Stomach smooth muscle (tissue), 2 donors: ENCODE results near the gene PLCB4.

ENCODE experiments used
- H3K27ac ChIP-seq: one replicate; pipeline ENCODE4 v1.7.0; 2013; ENCODE audit warnings: mild to moderate bottlenecking, low read length, inconsistent platforms
- H3K27me3 ChIP-seq, 2 donors: one replicate each; pipeline ENCODE4 v1.7.0; 2013; ENCODE audit warnings: low read length in 2 of 2; ENCODE audit not compliant: insufficient read depth in 2 of 2, control insufficient read depth in 1 of 2
- H3K36me3 ChIP-seq, 2 donors: one replicate each; pipeline ENCODE4 v1.7.0; 2013; ENCODE audit warnings: low read length in 2 of 2; ENCODE audit not compliant: control insufficient read depth in 2 of 2, insufficient read depth in 2 of 2
- H3K4me1 ChIP-seq: one replicate; pipeline ENCODE4 v1.7.0; 2013; ENCODE audit warnings: low read length; ENCODE audit not compliant: control insufficient read depth, insufficient read depth
- H3K4me3 ChIP-seq, 2 donors: one replicate each; pipeline ENCODE4 v1.7.0; 2013; ENCODE audit warnings: low read length in 2 of 2
- H3K9ac ChIP-seq, 2 donors: one replicate each; pipeline ENCODE4 v1.7.0; 2013; ENCODE audit warnings: low read length in 2 of 2, mild to moderate bottlenecking in 1 of 2
- H3K9me3 ChIP-seq, 2 donors: one replicate each; pipeline ENCODE4 v1.7.0; 2013; ENCODE audit warnings: low read length in 2 of 2; ENCODE audit not compliant: control insufficient read depth in 2 of 2
- donor health status: healthy.
- donor health status: Pancreatic carcinoma.

Gene PLCB4

DNA sequence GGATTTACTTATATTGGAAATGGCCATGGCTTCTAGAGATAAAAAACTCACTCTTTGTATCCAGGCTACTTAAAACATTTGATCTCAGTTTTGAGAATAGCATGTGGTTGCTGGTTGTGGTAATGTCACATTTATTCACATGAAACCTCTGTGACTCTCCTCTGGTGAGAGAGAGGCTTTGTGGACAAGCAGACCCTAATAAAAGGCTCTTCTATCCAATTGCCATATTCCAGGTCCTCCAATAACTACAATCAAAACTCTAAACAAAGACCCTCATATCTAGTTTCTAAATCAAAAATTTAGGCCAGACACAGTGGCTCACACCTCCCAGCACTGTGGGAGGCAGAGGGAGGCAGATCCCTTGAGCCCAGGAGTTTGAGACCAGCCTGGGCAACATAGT is 269.2 kb downstream of the PLCB4 start:
- Histone ChIP-seq H3K9ac (no peak overlapping the region), H3K4me1 (no peaks in the 10 kb centered on the region)

GRCh38 chr20:9339708-9340107 is 270.8 kb downstream of the PLCB4 start:
- Histone ChIP-seq H3K27ac (no peak overlapping the region), H3K4me3 (no peak overlapping the region), H3K4me1 (no peaks in the 10 kb centered on the region), H3K27me3 (no peaks in the 10 kb centered on the region), H3K9ac (no peak overlapping the region), H3K9me3 (no peaks in the 10 kb centered on the region), H3K36me3 (no peaks in the 10 kb centered on the region)

More for the DNA sequence above, 269.2 kb downstream of the PLCB4 start:
- Histone ChIP-seq H3K9me3 (no peaks in the 10 kb centered on the region), H3K4me3 (no peak overlapping the region), H3K27me3 (no peaks in the 10 kb centered on the region), H3K36me3 (no peaks in the 10 kb centered on the region), H3K27ac (no peak overlapping the region)

DNA sequence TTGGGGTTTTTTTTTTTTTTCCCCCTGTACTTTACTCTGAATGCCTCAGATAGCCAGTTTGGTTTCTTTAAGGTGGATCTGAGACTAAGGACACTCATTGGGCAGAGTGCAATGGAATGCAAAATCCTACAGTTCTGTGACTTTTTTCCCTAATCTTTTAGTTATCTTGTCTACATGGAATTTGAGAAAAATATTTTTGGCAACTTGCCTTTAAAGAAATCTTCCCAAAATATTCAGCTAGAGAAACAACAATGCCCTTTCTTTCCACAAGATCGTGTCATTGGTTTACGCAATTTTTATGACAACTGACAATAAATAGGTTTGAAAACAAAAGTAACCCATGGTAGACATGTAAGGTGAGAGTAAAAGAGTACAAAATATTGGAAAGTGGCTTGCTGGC is 273.8 kb downstream of the PLCB4 start:
- Histone ChIP-seq H3K9me3 (no peaks in the 10 kb centered on the region), H3K9ac (no peak overlapping the region), H3K36me3 (no peaks in the 10 kb centered on the region), H3K27ac (no peak overlapping the region), H3K27me3 (no peaks in the 10 kb centered on the region), H3K4me3 (no peak overlapping the region), H3K4me1 (no peaks in the 10 kb centered on the region)

DNA sequence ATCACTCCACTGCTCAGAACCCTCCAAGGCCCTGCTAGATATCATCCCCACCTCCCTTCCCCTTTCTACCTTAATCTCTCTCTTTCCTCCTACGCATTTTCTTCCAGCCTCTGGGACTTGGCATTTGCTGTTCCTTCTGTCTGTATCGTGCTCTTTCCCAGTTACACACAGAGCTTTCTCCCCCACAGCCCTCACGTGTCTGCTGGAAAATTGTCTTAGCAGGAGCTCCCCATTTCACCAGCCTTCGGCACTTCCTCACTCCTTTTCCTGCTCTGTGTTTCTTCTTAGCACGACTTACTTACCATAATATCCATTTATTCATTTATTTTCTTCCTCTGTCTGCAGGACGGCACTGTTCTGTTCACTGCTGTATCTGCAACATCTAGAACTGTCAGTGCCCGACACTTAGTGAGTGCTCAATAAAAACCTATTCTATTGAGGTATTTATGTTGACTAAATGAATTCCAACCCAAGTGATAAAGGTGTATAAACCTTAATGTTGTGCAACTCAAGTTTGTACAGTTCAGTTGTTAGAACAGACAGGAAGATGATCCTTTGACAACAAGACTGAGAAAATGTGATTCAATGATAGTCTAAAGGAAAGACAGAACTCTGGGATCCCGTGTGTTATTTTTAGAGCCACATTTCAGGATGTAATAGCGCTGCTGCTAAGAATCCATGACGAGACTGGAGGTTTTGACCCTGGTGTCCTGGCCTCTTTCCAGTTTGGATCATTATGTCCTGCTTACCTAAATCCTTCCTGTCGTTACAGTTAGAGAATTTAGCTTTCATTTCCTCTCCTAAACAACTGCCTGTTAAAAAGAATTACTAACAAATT is 275.4 kb downstream of the PLCB4 start:
- Histone ChIP-seq H3K4me3 (no peak overlapping the region), H3K9ac (no peak overlapping the region), H3K36me3 (no peaks in the 10 kb centered on the region), H3K9me3 (no peaks in the 10 kb centered on the region), H3K27ac (no peak overlapping the region), H3K4me1 (no peaks in the 10 kb centered on the region), H3K27me3 (no peaks in the 10 kb centered on the region)

DNA sequence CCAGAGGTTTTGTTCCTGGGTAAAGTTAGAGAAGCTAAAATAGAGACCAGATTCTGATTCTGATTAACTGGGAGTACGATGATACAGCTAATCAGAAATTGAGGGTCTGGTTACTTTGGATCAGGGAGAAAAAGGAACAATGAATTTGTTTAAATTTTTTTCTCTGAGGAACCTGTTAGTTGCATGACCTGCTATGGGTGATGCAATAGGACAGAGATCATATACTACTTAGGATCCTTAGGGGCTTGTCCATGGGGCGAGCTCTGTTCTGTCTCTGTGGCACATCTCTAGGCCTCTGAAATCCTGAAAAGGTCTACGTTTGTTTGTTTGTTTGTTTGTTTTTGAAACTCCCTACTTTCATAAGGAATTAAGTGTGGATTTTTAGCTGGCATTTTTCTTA is 279.4 kb downstream of the PLCB4 start:
- no peak overlapping the region for H3K4me3 ChIP-seq
- no peak overlapping the region for H3K9ac ChIP-seq
- H3K36me3 ChIP-seq: no peaks in the 10 kb centered on the region
- H3K4me1 ChIP-seq: no peaks in the 10 kb centered on the region
- no peak overlapping the region for H3K27ac ChIP-seq
- H3K27me3 ChIP-seq: no peaks in the 10 kb centered on the region
- H3K9me3 ChIP-seq: no peaks in the 10 kb centered on the region

GRCh38 chr20:9348747-9349146 is 279.9 kb downstream of the PLCB4 start:
- Histone ChIP-seq H3K9ac (no peak overlapping the region), H3K4me1 (no peaks in the 10 kb centered on the region), H3K27me3 (no peaks in the 10 kb centered on the region), H3K27ac (no peak overlapping the region), H3K36me3 (no peaks in the 10 kb centered on the region), H3K9me3 (no peaks in the 10 kb centered on the region), H3K4me3 (no peak overlapping the region)

DNA sequence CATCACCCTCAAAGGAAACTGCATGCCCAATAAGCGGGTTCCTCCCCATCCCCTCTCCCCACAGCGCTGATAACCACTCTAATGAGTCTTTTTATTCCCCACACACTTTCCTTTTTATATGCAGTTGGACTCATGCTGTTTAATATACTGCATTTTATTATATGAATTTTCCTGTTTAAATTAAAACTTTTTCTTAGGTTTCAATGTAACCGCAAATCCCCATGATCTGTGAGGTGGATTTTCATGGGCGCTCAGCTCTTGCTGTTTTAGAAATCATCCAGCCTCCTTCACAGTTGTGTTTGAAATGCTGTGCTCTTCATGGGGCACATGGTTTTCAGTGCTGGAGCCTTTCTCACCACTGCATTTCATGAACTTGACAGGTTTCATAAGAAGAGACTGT is 280.4 kb downstream of the PLCB4 start:
- no peaks in the 10 kb centered on the region for H3K9me3 ChIP-seq
- H3K27ac ChIP-seq: no peak overlapping the region

DNA sequence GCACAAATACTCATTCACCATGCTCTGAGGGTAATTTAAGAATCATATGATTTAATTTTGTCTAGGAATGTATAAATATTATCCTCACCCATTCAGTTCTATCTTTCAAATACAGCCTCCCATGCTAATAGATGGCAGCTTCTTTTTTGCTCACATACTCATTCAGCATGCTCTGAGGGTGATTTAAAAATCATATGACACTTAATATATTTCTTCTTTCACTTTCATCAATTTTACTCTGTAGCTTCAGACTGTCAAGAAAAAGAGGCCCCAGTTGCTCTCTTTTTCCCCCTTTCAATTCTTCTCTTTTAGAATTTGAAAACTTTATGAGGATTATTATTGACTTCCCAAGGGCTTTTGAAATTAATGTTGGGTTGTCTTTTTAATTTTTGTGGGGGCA is 283.9 kb downstream of the PLCB4 start:
- Histone ChIP-seq H3K9ac (no peak overlapping the region), H3K4me3 (no peak overlapping the region), H3K9me3 (no peaks in the 10 kb centered on the region), H3K4me1 (peaks cover 3% of the 10 kb centered on the region), H3K36me3 (no peaks in the 10 kb centered on the region), H3K27me3 (no peaks in the 10 kb centered on the region), H3K27ac (no peak overlapping the region)

More for the DNA sequence above, 280.4 kb downstream of the PLCB4 start:
- H3K9ac ChIP-seq: no peak overlapping the region
- H3K4me3 ChIP-seq: no peak overlapping the region
- no peaks in the 10 kb centered on the region for H3K36me3 ChIP-seq
- H3K4me1 ChIP-seq: no peaks in the 10 kb centered on the region
- H3K27me3 ChIP-seq: no peaks in the 10 kb centered on the region

DNA sequence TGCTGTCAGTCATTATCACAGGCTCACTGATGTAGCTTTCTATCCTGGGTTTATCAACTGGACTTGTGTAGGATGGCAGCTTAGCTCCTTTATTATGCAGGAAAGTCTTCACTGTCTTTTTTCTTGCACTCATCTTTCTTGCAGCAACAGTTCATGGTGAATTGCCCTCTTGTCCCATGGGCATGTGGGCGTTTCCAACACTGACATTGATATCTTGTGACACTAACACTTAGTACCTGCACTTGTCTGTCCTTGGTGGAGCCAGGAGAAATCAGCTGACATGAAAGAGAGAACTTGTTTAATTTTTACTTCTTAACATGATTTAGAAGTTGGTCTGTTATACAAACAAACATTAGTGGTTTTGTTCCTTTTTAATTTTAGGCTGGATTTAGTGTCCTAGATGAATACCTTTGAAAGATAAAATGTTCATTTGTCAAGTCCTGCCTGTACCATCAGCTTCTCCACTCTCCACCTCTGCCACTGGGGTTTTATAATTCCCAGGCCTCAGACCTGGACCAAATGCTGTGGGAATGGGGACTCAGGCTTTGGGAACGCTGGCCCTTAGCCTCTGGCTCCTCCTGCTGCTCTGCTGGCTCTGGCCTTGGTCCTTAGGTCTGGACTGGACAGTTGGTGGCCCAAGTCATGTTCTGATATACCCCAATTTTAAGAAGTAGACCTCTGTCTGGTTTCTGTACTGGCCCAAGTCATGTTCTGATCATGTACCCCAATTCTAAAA is 284.5 kb downstream of the PLCB4 start:
- Histone ChIP-seq H3K9ac (no peak overlapping the region), H3K36me3 (no peaks in the 10 kb centered on the region), H3K4me1 (peaks cover 3% of the 10 kb centered on the region), H3K27ac (peak overlapping the region; percentile 6), H3K27me3 (no peaks in the 10 kb centered on the region), H3K4me3 (no peak overlapping the region), H3K9me3 (no peaks in the 10 kb centered on the region)

- peak overlapping the region; percentile 6 for H3K27ac ChIP-seq
Measured at GRCh38 chr20:9353916-9354276, 285.0 kb downstream of the PLCB4 start.

DNA sequence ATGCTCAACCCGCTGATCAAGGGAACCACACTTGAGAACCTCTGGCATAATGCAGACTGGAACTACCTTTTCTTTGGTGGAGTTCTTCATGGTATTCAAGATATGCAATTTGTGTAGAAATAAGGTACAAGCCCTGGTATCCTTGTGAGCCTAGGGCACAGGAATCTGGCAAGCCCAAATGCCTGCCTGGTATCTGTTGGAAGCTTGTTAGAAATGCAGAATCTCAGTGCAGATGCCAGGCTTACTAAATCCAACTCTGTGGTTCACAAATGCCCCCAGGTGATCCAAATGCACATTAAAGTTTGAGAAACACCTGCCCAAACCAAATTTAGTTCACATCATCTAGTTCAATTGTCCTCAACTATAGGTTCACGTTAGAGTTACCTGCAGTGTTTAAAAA is 285.7 kb downstream of the PLCB4 start:
- H3K4me3 ChIP-seq: no peak overlapping the region
- no peaks in the 10 kb centered on the region for H3K36me3 ChIP-seq
- no peak overlapping the region for H3K27ac ChIP-seq
- no peaks in the 10 kb centered on the region for H3K9me3 ChIP-seq
- no peaks in the 10 kb centered on the region for H3K27me3 ChIP-seq
- H3K4me1 ChIP-seq: peaks cover 6% of the 10 kb centered on the region
- no peak overlapping the region for H3K9ac ChIP-seq

More at GRCh38 chr20:9353916-9354276, 285.0 kb downstream of the PLCB4 start:
- Histone ChIP-seq H3K9me3 (no peaks in the 10 kb centered on the region), H3K4me1 (peaks cover 3% of the 10 kb centered on the region), H3K36me3 (no peaks in the 10 kb centered on the region), H3K9ac (no peak overlapping the region), H3K27me3 (no peaks in the 10 kb centered on the region), H3K4me3 (no peak overlapping the region)
